Keratinocyte (primary cell): ENCODE results near the gene MSMP. TPM values are rescaled to one million over a fixed set of nuclear protein-coding genes. Genes with fewer than 3 reads are reported as not detected.

ENCODE experiments used
- DNase-seq: peaks from one replicate; pipeline ENCODE4 v3.0.0-alpha.2; 2011; ENCODE audit warnings: low read depth, missing footprints, low spot score
- FAIRE-seq: peaks from 2 replicates; lab custom pipeline; 2011; peaks lifted over from hg19 to GRCh38; lab: Jason Lieb, UNC
- H2AFZ ChIP-seq: 2 replicates; pipeline ENCODE4 v1.6.0; 2012; ENCODE audit warnings: low read length, control low read depth, inconsistent platforms; ENCODE audit not compliant: control insufficient read depth
- H3K27ac ChIP-seq: 2 replicates; pipeline ENCODE4 v1.5.1; 2011; ENCODE audit warnings: low read length; ENCODE audit not compliant: control insufficient read depth, insufficient read depth
- H3K27me3 ChIP-seq: 3 replicates; pipeline ENCODE4 v1.6.0; 2011; ENCODE audit warnings: low read length; ENCODE audit not compliant: control insufficient read depth, insufficient read depth; ENCODE audit errors: extremely low read depth
- H3K36me3 ChIP-seq, 2 experiments: 2 replicates in 1 of 2; 3 replicates in 1 of 2; pipeline ENCODE4 v1.5.1; 2011; ENCODE audit warnings: low read length in 2 of 2, mild to moderate bottlenecking in 1 of 2; ENCODE audit not compliant: control insufficient read depth in 2 of 2, insufficient read depth in 2 of 2; ENCODE audit errors: extremely low read depth in 1 of 2
- H3K4me1 ChIP-seq: 3 replicates; pipeline ENCODE4 v1.5.1; 2011; ENCODE audit warnings: low read length; ENCODE audit not compliant: control insufficient read depth, insufficient read depth; ENCODE audit errors: extremely low read depth
- H3K4me2 ChIP-seq: 3 replicates; pipeline ENCODE4 v1.6.0; 2011; ENCODE audit warnings: low read depth, low read length; ENCODE audit not compliant: control insufficient read depth, insufficient read depth; ENCODE audit errors: extremely low read depth
- H3K4me3 ChIP-seq, 3 experiments: fragments of 200-600 bp in 1 of 3; sonication (generic) in 1 of 3; 2 replicates in 2 of 3; 3 replicates in 1 of 3; pipeline ENCODE4 v1.5.1; 2011 to 2016; ENCODE audit warnings: low read length in 3 of 3, mild to moderate bottlenecking in 3 of 3, control low read depth in 2 of 3, inconsistent platforms in 1 of 3, low read depth in 1 of 3, mixed read lengths in 1 of 3, mixed run types in 1 of 3, moderate library complexity in 1 of 3; ENCODE audit not compliant: control insufficient read depth in 2 of 3, insufficient read depth in 2 of 3; ENCODE audit errors: extremely low read depth in 1 of 3
- H3K79me2 ChIP-seq: 2 replicates; pipeline ENCODE4 v1.6.0; 2012; ENCODE audit warnings: low read length; ENCODE audit not compliant: control insufficient read depth, insufficient read depth
- H3K9ac ChIP-seq: 3 replicates; pipeline ENCODE4 v1.6.0; 2011; ENCODE audit warnings: low read length; ENCODE audit not compliant: control insufficient read depth, insufficient read depth; ENCODE audit errors: extremely low read depth
- H3K9me1 ChIP-seq: 3 replicates; pipeline ENCODE4 v1.6.0; 2011; ENCODE audit warnings: low read length; ENCODE audit not compliant: control insufficient read depth, insufficient read depth; ENCODE audit errors: extremely low read depth
- H3K9me3 ChIP-seq: 2 replicates; pipeline ENCODE4 v1.5.1; 2012; ENCODE audit warnings: low read depth, low read length; ENCODE audit not compliant: control insufficient read depth
- H4K20me1 ChIP-seq: 3 replicates; pipeline ENCODE4 v1.6.0; 2011; ENCODE audit warnings: low read length; ENCODE audit not compliant: control insufficient read depth, insufficient read depth; ENCODE audit errors: extremely low read depth
- EZH2 ChIP-seq: IDR thresholded peaks from one replicate; pipeline ENCODE4 v1.6.1; 2012; ENCODE audit warnings: inconsistent platforms, mild to moderate bottlenecking, low read length, moderate library complexity
- dilution Hi-C: fragments of 300-500 bp; cut with MboI; formaldehyde crosslinking; loops from one replicate; pipeline ENCODE4 v1.7.0; 2020; ENCODE audit warnings: low sequenced_read_pairs; ENCODE audit not compliant: extremely low pct_ligation_motif_present
- polyA plus RNA-seq, 5 experiments: library from polyadenylated mRNA; depleted of rRNA in 3 of 5; stranded (reverse) in 3 of 5; stranded (forward) in 1 of 5; unstranded in 1 of 5; fragments of >200 nt; gene quantifications; 1 replicate in 1 of 5; 2 replicates in 3 of 5; 3 replicates in 1 of 5; pipeline versions ENCODE4 v1.2.1 to v1.2.3, GENCODE V29; 2011 to 2012; ENCODE audit warnings: missing spikeins in 2 of 5, low read depth in 1 of 5, low replicate concordance in 1 of 5
- TF ChIP-seq, protein P1 (sequence below), 3 experiments: IDR thresholded peaks in 1 of 3; conservative IDR thresholded peaks in 1 of 3; optimal IDR thresholded peaks in 1 of 3; 2 replicates in 2 of 3; 3 replicates in 1 of 3; pipeline versions ENCODE3 to v1.5.1; 2011; ENCODE audit warnings: low read length in 3 of 3, mild to moderate bottlenecking in 3 of 3, moderate library complexity in 2 of 3, control low read depth in 1 of 3, inconsistent platforms in 1 of 3; ENCODE audit not compliant: insufficient read depth in 2 of 3; ENCODE audit errors: extremely low read depth in 1 of 3

MSMP gene
- polyA plus RNA-seq, 1 donor (not counting 4 experiments of a cell fraction or from before 2014, with no cell fraction given), result not detected

DNA sequence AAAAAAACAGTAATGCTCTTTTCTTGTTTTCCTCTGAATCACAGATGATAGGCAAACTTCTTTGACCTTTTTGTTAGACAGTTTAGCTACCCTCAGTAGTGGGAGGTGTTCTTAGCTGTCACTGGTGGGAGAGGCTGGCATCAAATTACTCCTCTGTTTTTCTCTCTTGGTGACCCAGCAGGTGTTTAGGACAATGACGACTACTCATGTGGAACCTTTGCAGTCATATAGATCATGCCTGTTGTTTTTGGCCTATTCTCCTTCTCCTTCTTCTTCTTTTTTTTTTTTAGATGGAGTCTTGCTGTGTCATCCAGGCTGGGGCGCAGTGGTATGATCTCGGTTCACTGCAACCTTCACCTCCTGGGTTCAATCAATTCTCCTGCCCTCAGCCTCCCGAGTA lies 21.9 kb upstream of the MSMP start:
- H3K4me2 ChIP-seq, result no peak overlapping the region
- H3K9me1 ChIP-seq, result no peaks in the 10 kb centered on the region
- no peaks in the 10 kb centered on the region for H3K36me3 ChIP-seq
- H3K4me1 ChIP-seq, result peaks cover 11% of the 10 kb centered on the region
- H3K9me3 ChIP-seq, result no peaks in the 10 kb centered on the region
- no peak for DNase-seq
- no peaks in the 10 kb centered on the region for H4K20me1 ChIP-seq
- no peaks in the 10 kb centered on the region for H3K27me3 ChIP-seq
- no peak for FAIRE-seq
- no peak overlapping the region for H3K27ac ChIP-seq
- no peak overlapping the region for H2AFZ ChIP-seq
- H3K79me2 ChIP-seq, result no peaks in the 10 kb centered on the region
- no peak overlapping the region for H3K4me3 ChIP-seq
- TF ChIP-seq, protein P1, sequence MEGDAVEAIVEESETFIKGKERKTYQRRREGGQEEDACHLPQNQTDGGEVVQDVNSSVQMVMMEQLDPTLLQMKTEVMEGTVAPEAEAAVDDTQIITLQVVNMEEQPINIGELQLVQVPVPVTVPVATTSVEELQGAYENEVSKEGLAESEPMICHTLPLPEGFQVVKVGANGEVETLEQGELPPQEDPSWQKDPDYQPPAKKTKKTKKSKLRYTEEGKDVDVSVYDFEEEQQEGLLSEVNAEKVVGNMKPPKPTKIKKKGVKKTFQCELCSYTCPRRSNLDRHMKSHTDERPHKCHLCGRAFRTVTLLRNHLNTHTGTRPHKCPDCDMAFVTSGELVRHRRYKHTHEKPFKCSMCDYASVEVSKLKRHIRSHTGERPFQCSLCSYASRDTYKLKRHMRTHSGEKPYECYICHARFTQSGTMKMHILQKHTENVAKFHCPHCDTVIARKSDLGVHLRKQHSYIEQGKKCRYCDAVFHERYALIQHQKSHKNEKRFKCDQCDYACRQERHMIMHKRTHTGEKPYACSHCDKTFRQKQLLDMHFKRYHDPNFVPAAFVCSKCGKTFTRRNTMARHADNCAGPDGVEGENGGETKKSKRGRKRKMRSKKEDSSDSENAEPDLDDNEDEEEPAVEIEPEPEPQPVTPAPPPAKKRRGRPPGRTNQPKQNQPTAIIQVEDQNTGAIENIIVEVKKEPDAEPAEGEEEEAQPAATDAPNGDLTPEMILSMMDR (optimal IDR thresholded peaks at IDR 0.05 in 1 of 3, IDR thresholded peaks at IDR 0.05 in 1 of 3, conservative IDR thresholded peaks at IDR 0.05 in 1 of 3; ENCODE audit: extremely low read depth in 1 of 3, insufficient read depth in 2 of 3, low read length in 3 of 3), result no peak
- TF ChIP-seq EZH2, result no peak
- dilution Hi-C loops, result no loop called here
- no peak overlapping the region for H3K9ac ChIP-seq

DNA sequence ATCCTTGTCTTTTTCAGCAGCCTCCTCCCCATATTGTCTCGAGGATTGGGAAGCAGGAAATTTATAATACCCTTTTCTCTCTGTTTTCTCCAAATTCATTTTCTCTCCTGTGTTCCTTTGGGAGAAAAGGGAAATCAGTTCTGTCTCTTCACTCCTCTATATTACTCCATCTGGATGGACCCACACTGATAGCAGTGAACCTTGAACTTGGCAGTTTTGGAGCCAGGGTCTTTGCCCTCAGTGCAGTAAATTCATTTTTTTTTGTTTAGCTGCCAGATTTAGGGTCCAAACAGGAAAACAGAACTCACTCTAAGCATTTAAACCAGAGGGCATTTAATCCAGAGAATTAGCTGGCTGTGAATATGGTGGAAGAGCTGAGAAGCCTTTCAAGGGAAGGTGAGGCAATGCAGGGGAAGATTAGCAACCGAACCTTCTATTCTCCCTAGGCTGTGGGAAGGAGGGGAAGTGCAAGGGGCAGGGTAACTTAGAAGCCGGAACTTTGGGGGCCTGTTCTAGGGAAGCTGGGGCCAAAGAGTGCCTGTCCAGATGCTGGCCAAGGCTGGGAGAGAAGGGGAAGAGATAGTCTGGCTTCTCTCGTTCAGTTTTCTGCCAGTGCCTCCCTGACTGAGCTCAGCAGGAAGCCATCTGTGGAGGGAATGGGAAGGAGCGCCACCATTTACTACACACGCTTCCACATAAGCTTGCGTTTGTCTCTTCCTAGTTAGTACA lies 21.0 kb upstream of the MSMP start:
- peaks cover 11% of the 10 kb centered on the region for H3K4me1 ChIP-seq
- H3K4me3 ChIP-seq, result no peak overlapping the region
- H4K20me1 ChIP-seq, result no peaks in the 10 kb centered on the region
- no peaks in the 10 kb centered on the region for H3K79me2 ChIP-seq
- dilution Hi-C loops, result no loop called here
- TF ChIP-seq, protein P1 (optimal IDR thresholded peaks at IDR 0.05 in 1 of 3, IDR thresholded peaks at IDR 0.05 in 1 of 3, conservative IDR thresholded peaks at IDR 0.05 in 1 of 3; ENCODE audit: extremely low read depth in 1 of 3, insufficient read depth in 2 of 3, low read length in 3 of 3), result no peak
- TF ChIP-seq EZH2, result no peak
- FAIRE-seq (no peak), DNase-seq (no peak)
- no peak overlapping the region for H3K9ac ChIP-seq
- H2AFZ ChIP-seq, result no peak overlapping the region
- no peak overlapping the region for H3K4me2 ChIP-seq
- H3K36me3 ChIP-seq, result no peaks in the 10 kb centered on the region
- H3K9me1 ChIP-seq, result no peaks in the 10 kb centered on the region
- no peaks in the 10 kb centered on the region for H3K27me3 ChIP-seq
- no peak overlapping the region for H3K27ac ChIP-seq
- no peaks in the 10 kb centered on the region for H3K9me3 ChIP-seq
